C4-2B (cell line): ENCODE data around the gene KRT7.

Experiments used
- CTCF ChIP-seq: fragments of 450-650 bp; conservative IDR thresholded peaks from 2 replicates; pipeline ENCODE4 v1.5.1; 2017; ENCODE audit warnings: mild to moderate bottlenecking
- ZFX ChIP-seq: fragments of 450-650 bp; IDR thresholded peaks from 2 replicates; pipeline ENCODE4 v1.6.1; 2017

GRCh38 chr12:52204095-52204930 lies 28.7 kb upstream of the KRT7 start:
- TF ChIP-seq CTCF (no peak), ZFX (no peak)
